ENCODE data around the gene EXTL1.

DNA sequence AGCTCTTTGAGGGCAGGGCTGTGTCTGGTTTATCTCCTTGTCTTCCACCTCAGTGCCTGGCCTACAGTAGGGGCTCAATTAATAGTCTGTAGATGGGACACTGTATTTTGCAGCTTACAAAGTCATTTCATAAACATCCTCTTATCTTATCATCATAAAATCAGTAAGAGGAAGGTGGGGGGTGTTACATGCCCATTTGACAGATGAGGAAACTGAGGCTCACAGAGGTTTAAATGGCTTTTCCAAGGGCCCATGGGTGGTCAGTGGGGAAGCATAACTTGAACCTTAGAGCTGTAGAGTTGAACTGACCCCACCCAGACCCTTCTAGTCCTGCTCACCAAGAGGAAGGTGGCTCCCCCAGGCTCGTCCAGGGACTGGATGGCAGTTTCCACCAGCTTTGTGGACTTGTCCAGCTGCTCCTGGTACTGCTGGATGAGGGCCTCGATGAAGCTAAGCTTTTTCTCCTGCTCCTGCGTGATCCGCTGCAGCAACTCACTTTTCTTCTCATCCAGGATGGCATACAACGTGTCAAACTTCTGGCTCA, 36.5 kb downstream of the EXTL1 start:
- TF ChIP-seq CTCF (optimal IDR thresholded peaks at IDR 0.05 in 1 of 3, IDR thresholded peaks at IDR 0.05 in 1 of 3, conservative IDR thresholded peaks at IDR 0.05 in 1 of 3; ENCODE audit: extremely low read depth in 1 of 3, insufficient read depth in 2 of 3, low read length in 3 of 3) = no peak
- TF ChIP-seq EZH2 (IDR thresholded peaks at IDR 0.05; ENCODE audit: low read length) = no peak
